Fibroblast of pulmonary artery (primary cell): ENCODE results near the gene MCM3AP.
"Not testable (repeated sequence)": the region's sequence is repeated elsewhere in the genome, so short reads cannot be mapped to it uniquely, and the experiment has no call there.

Experiments used
- DNase-seq: peaks from one replicate; pipeline ENCODE4 v3.0.0-alpha.2; 2010; ENCODE audit warnings: low read depth
- H3K4me3 ChIP-seq: replicated peaks from 2 replicates; pipeline ENCODE4 v1.5.1; 2011; ENCODE audit warnings: low read depth, mild to moderate bottlenecking, control low read depth, low read length, moderate library complexity
- CTCF ChIP-seq: IDR thresholded peaks from 2 replicates; pipeline ENCODE4 v1.5.1; 2011; ENCODE audit warnings: mild to moderate bottlenecking, control low read depth, low read length, inconsistent platforms; ENCODE audit errors: missing control alignments

The MCM3AP gene

GRCh38 chr21:46202592-46203202 lies 82.7 kb downstream of the MCM3AP start:
- no peak overlapping the region for H3K4me3 ChIP-seq
- TF ChIP-seq CTCF: no peak
- no peak for DNase-seq

- H3K4me3 ChIP-seq, DNase-seq: not testable (repeated sequence)
Measured at GRCh38 chr21:46200877-46201803, 84.3 kb downstream of the MCM3AP start.

GRCh38 chr21:46199436-46200373 lies 85.7 kb downstream of the MCM3AP start:
- TF ChIP-seq CTCF: no peak
- H3K4me3 ChIP-seq: no peak overlapping the region
- no peak for DNase-seq

- H3K4me3 ChIP-seq: no peak overlapping the region
- TF ChIP-seq CTCF: no peak
- no peak for DNase-seq
Measured at GRCh38 chr21:46196733-46197132, 88.7 kb downstream of the MCM3AP start.

- H3K4me3 ChIP-seq: no peak overlapping the region
- no peak for DNase-seq
- TF ChIP-seq CTCF: no peak
Measured at GRCh38 chr21:46195595-46196195, 89.7 kb downstream of the MCM3AP start.

- H3K4me3 ChIP-seq: no peak overlapping the region
- no peak for DNase-seq
- no peak for TF ChIP-seq CTCF
Measured at GRCh38 chr21:46194374-46195334, 90.8 kb downstream of the MCM3AP start.
